B cell (primary cell): Measurements from ENCODE around the gene IKZF2.

ENCODE experiments used
- CTCF ChIP-seq: fragments of 200-600 bp; IDR thresholded peaks from one replicate; pipeline ENCODE4 v1.8.0; 2022; ENCODE audit warnings: antibody characterized with exemption, mild to moderate bottlenecking
- EZH2 ChIP-seq: IDR thresholded peaks from 2 replicates; pipeline ENCODE4 v1.6.1; 2012; ENCODE audit warnings: borderline replicate concordance, low read depth, mild to moderate bottlenecking, moderate library complexity, low read length; ENCODE audit not compliant: insufficient read depth, poor library complexity, severe bottlenecking

DNA sequence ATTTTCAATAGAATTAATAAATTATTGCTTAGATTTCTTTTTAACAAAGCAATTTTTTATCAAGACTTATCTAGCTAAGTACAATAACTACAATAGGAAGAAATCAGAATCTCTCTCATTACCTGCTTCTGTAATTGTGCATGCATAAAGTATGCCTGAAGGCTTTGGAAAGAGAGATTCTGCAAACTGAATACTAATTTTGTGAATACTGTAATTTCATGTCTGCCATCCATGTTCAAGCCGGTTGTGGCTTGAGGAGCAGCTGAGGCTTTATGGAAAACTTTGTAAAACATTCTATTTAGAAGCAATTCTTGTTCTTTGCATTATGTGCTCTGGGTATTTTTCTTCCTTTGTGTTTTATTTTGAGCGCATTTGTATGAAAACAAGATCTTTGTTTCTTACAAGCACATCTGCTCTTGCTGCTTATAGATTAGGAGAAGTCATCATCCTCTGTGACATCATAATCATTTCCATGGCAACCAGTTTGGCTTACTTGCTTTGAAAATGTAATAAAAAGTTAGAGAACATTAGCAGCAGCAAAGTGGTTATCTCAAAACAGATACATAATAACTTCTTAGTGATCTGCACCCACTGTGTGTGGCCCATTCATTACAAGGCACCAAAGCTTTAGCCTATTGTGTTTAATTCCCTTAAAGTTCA is 16.0 kb upstream of the IKZF2 start:
- TF ChIP-seq CTCF (no peak), EZH2 (no peak)
